GM12874 (cell line): ENCODE results near the gene IQGAP2.

Source experiments
- CTCF ChIP-seq: IDR thresholded peaks from 2 replicates; pipeline ENCODE4 v1.5.1; 2011; ENCODE audit warnings: low read depth, mild to moderate bottlenecking, control low read depth, low read length, moderate library complexity; ENCODE audit not compliant: insufficient read depth

IQGAP2 gene

DNA sequence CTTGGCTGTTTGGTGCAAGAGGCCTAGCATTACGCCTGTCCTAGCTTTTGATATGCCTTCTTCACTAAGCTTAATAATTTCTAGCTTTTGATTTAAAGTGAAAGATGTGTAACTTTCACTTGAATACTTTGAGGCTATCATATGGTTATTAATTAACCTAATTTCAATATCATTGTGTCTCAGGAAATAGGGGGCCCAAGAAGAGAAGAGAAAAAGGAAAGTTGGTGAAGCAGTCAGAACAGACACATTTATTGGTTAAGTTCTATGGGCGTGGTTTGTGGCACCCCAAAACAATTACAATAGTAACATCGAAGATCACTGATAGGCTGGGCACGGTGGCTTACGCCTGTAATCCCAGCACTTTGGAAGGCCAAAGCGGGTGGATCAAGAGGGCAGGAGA lies 261.0 kb downstream of the IQGAP2 start:
- no peak for TF ChIP-seq CTCF

- TF ChIP-seq CTCF, result no peak
Observed at GRCh38 chr5:76667495-76667894, 264.4 kb downstream of the IQGAP2 start.

DNA sequence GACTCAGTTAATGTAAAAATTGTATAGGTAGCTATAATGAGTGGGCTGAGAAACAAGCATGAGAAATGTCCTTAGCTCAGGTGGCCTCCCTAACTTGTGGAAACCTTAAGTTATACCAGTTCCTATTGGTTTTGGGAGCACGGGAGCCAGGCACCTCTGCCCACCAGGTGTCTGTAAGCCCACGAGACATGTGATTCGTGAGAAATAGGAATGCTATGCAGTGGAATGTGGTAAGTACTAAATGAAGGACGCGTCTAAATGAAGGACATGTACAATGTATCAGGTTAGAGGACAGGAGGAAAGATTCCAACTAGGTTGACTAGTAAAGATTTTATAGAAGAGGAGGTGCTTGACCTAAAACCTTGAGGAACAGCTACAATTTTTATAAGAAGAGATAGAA lies 266.2 kb downstream of the IQGAP2 start:
- no peak for TF ChIP-seq CTCF

- TF ChIP-seq CTCF, result no peak
Observed at GRCh38 chr5:76670508-76670907, 267.4 kb downstream of the IQGAP2 start.

- TF ChIP-seq CTCF, result no peak
Observed at GRCh38 chr5:76672242-76672641, 269.2 kb downstream of the IQGAP2 start.

GRCh38 chr5:76673125-76673524 lies 270.0 kb downstream of the IQGAP2 start:
- no peak for TF ChIP-seq CTCF

DNA sequence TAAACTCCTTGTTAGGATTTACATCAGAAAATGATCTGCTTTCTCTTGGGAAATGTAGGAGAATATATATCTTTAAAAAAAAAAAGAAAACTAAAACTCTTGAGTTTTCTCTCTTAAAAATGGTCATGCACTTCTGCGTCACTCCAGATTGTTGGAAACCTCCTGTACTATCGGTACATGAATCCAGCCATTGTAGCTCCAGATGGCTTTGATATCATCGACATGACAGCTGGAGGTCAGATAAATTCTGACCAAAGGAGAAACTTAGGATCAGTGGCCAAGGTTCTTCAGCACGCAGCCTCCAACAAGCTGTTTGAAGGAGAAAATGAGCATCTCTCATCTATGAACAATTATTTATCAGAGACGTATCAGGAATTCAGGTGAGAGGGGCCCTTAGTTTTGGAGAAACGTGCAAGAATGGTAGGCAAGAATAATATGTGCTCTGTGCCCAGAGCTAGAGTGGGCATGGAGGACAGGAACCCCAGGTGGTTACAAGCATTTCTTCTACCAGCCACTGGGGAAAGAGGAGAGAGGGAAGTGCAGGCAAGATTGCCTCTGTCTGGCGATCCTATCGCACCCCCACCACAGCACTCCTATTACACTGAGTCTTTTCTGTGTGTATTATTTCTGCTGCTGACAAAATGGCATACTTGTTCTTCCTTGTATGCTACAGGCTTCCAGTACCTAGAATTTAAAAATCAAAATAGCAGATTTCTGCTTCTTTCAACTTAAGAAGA lies 271.4 kb downstream of the IQGAP2 start:
- TF ChIP-seq CTCF, result no peak
